Endothelial cell of umbilical vein (primary cell): Measurements from ENCODE around the gene PIEZO2.

ENCODE experiments used
- MYC ChIP-seq: IDR thresholded peaks from one replicate; pipeline ENCODE4 v1.6.1; 2011; ENCODE audit warnings: mild to moderate bottlenecking, low read depth, low read length
- TF ChIP-seq, protein P1 (sequence below), 2 donors: IDR thresholded peaks; 1 replicate in 1 of 2; 2 replicates in 1 of 2; pipeline ENCODE4 v1.5.1; 2011; ENCODE audit warnings: low read length in 2 of 2, mild to moderate bottlenecking in 2 of 2, moderate library complexity in 2 of 2, control low read depth in 1 of 2, inconsistent platforms in 1 of 2, low read depth in 1 of 2; ENCODE audit not compliant: insufficient read depth in 1 of 2; ENCODE audit errors: extremely low read depth in 1 of 2

DNA sequence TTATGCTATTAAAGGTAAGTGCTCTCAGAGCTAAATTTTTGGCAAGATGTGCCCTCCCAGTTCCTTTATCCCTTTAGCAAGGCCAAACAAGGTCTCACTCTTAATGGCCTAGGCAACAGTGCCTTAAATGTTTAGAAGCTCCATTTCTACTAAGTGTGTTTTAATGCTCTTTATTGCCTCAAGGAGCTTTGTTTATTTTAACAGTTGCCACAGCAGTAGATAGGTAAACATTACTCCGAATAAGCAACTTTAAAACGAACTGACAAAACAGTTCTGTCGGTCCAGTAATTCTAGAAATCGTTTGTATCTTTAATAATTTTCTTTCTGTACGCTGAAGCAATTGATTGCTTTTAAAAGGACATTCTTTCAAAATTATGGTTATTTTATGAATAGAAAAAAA is 74.5 kb downstream of the PIEZO2 start:
- TF ChIP-seq MYC = no peak
- TF ChIP-seq, protein P1, sequence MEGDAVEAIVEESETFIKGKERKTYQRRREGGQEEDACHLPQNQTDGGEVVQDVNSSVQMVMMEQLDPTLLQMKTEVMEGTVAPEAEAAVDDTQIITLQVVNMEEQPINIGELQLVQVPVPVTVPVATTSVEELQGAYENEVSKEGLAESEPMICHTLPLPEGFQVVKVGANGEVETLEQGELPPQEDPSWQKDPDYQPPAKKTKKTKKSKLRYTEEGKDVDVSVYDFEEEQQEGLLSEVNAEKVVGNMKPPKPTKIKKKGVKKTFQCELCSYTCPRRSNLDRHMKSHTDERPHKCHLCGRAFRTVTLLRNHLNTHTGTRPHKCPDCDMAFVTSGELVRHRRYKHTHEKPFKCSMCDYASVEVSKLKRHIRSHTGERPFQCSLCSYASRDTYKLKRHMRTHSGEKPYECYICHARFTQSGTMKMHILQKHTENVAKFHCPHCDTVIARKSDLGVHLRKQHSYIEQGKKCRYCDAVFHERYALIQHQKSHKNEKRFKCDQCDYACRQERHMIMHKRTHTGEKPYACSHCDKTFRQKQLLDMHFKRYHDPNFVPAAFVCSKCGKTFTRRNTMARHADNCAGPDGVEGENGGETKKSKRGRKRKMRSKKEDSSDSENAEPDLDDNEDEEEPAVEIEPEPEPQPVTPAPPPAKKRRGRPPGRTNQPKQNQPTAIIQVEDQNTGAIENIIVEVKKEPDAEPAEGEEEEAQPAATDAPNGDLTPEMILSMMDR (IDR thresholded peaks at IDR 0.05; ENCODE audit: extremely low read depth in 1 of 2, insufficient read depth in 1 of 2, low read depth in 1 of 2, low read length in 2 of 2) = no peak
